ENCODE data around the gene LRRC71.
A peak's percentile ranks its signal among the peaks of the same experiment; 100 is the strongest.

LRRC71 gene

GRCh38 chr1:156953571-156953970 lies 33.1 kb downstream of the LRRC71 start:
- DNase-seq: no peak

GRCh38 chr1:156956333-156956732 lies 35.9 kb downstream of the LRRC71 start:
- DNase-seq: no peak

GRCh38 chr1:156957634-156958033 lies 37.2 kb downstream of the LRRC71 start:
- no peak for DNase-seq

- no peak for DNase-seq
Measured at GRCh38 chr1:156958247-156958714, 37.8 kb downstream of the LRRC71 start.

DNA sequence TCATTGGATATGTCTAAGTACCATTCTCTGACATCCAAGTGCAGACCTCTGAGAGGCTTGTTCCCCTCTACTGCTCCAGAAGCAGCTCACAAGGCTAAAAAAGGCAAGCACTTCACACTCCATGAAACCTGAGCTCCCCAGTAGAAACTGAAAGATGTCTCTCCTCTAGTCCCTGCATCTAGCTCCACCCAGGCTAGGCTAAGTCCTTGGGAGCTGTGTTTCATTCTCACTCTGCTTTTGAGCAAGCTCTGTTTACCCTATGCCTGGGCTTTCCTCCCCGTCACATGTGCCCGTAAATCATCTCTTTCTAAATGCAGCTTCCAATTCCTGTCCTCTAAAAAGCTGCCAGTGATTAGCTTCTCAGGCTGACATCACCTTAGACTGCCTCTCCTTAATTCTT lies 39.0 kb downstream of the LRRC71 start:
- peak; percentile 0 for DNase-seq

- no peak for DNase-seq
Measured at GRCh38 chr1:156959925-156960324, 39.5 kb downstream of the LRRC71 start.

DNA sequence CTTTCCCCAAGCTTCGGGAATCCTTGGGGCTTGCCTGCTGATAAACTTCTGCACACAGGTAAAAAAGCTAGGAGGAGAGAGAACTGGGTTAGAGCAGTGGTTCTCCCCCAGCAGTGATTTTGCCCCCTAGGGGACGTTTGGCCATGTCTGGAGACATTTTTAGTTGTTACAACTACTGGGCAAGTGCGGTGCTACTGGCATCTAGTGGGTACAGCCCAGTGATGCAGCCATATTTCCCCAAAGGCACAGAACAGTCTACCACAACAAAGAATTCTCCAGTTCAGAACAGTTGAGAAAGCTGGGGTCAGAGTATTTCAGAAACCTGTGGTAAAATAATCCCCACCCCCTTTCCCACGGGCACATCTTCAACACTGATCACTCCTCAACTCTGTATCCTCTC lies 41.3 kb downstream of the LRRC71 start:
- no peak for DNase-seq

GRCh38 chr1:156963621-156964020 lies 43.2 kb downstream of the LRRC71 start:
- no peak for DNase-seq

DNA sequence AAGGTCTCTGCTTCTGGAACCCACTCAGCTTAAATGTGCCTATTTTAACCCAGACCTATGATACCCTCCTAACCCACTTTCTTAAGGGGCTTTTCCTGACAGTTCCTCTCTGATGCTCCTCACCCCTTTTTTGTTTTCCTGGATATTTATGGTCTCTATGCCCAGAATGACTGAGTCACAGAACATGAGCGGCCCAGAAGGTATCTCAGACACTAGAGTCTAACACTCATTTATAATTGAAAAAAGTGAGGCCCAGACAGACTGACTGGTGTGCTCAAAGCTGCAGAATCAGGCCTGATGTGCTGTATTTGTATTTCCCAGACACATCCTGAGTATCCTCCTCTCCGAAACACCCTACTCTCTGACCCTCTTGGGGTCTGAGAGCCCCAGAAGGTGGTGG lies 44.0 kb downstream of the LRRC71 start:
- DNase-seq: no peak

DNA sequence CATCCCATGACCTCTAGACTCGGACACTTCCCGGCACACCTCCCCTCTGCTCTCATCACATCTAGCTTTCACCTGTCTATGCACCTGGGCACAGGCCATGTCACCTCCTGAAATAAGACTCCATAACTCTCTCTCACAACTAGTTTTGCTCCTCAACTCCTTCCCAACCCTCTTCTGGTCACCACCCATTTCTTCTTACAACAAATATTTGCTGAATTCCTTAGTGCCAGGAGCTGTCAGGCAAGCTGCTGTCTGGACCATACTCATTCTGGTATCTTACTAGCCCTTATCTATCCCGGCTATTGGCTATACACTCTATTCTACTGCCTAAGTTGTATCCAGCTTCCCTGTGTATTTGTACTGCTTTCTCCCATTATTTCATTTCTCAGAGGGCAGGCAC lies 49.1 kb downstream of the LRRC71 start:
- no peak for DNase-seq

GRCh38 chr1:156970017-156970416 lies 49.6 kb downstream of the LRRC71 start:
- no peak for DNase-seq

- DNase-seq: no peak
Measured at GRCh38 chr1:156973417-156973816, 53.0 kb downstream of the LRRC71 start.

DNA sequence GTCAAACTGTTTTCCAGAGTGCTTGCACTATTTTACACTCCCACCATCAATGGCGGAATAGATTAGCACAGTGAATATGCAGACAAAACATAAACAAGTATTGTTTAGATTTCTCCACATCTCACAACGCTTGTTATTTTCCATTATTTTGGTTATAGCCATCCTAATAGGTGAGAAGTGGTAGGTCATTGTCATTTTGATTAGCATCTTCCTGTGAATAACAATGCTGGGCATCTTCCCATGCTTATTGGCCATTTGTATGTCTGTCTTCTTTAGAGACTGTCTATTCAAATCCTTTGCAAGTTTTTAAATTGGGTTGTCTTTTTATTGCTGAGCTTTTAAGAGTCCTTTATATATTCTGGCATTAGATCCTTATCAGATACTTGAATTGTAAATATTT lies 54.7 kb downstream of the LRRC71 start:
- DNase-seq: no peak

DNA sequence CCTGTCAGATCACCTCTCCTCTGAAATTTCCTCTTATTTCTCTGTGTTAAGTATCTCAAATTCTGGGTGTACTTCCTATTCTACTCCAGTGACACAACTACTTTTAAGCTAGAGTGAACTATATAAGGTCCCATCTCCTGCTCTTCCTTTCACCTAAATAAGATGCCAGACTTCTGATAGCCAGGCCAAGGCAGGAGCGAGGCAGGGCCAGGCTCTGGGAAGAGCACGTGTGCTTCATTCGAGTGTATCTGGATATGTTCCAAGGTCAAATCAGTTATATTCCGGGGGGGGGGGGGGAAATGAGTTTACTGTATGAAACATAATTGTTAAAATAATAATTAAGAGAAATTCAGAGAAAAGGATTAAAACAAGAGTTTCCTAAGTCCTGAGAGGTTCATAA lies 60.1 kb downstream of the LRRC71 start:
- DNase-seq: no peak
